Upper lobe of left lung (tissue), 6 donors: ENCODE results near the gene NSMCE4A. TPM values are rescaled to one million over a fixed set of nuclear protein-coding genes. Genes with fewer than 3 reads are reported as not detected.

Experiments
- ATAC-seq, 2 donors: fragments of 200-7000 bp; cut with Tn5 transposase; one replicate each; pipeline ENCODE4 v1.9.1; 2022; ENCODE audit warnings: mild to moderate bottlenecking in 2 of 2, moderate library complexity in 2 of 2; ENCODE audit not compliant: low FRiP score in 2 of 2
- DNase-seq, 2 donors: peaks; one replicate each; pipeline ENCODE4 v3.0.0-alpha.2; 2019 to 2020
- H3K27ac ChIP-seq, 4 donors: fragments of 200-600 bp; sonication (generic); one replicate each; pipeline ENCODE4 v1.5.1; 2016 to 2019
- H3K27me3 ChIP-seq, 4 donors: fragments of 200-600 bp; sonication (generic); one replicate each; pipeline ENCODE4 v1.5.1; 2017 to 2019
- H3K36me3 ChIP-seq, 4 donors: fragments of 200-600 bp; sonication (generic); one replicate each; pipeline ENCODE4 v1.5.1; 2016 to 2019
- H3K4me1 ChIP-seq, 4 donors: fragments of 200-600 bp; sonication (generic); one replicate each; pipeline ENCODE4 v1.5.1; 2018 to 2019
- H3K4me3 ChIP-seq, 4 donors: fragments of 200-600 bp; sonication (generic); one replicate each; pipeline ENCODE4 v1.5.1; 2017 to 2019; ENCODE audit warnings: mild to moderate bottlenecking in 2 of 4, moderate library complexity in 1 of 4
- H3K9me3 ChIP-seq, 4 donors: fragments of 200-600 bp; sonication (generic); one replicate each; pipeline ENCODE4 v1.5.1; 2018 to 2019
- EP300 ChIP-seq, 4 donors: sonication (generic); formaldehyde crosslinking; IDR thresholded peaks; one replicate each; pipeline ENCODE4 v1.5.1; 2017; ENCODE audit warnings: antibody characterized with exemption in 4 of 4, control low read depth in 2 of 4
- POLR2A ChIP-seq, 4 donors: fragments of 450-650 bp; IDR thresholded peaks; one replicate each; pipeline ENCODE4 v1.5.1; 2016 to 2017; ENCODE audit warnings: antibody characterized with exemption in 4 of 4, mild to moderate bottlenecking in 2 of 4
- POLR2AphosphoS5 ChIP-seq, 2 donors: sonication (generic); formaldehyde crosslinking; IDR thresholded peaks; one replicate each; pipeline ENCODE4 v1.5.1; 2017; ENCODE audit warnings: antibody characterized with exemption in 2 of 2
- WGBS, 2 donors: methylation state at CpG; one replicate each; pipeline ENCODE4 v1.1.5; 2017 to 2018; 5-methylcytosine and 5-hydroxymethylcytosine counted together
- small RNA-seq, 4 donors: library from RNA; depleted of rRNA; stranded (forward); fragments of <200 nt; gene quantifications; one replicate each; pipeline ENCODE3, GENCODE V24; 2016
- total RNA-seq, 6 donors: library from RNA; depleted of rRNA in 4 of 6; stranded (reverse); fragments of >200 nt in 4 of 6; gene quantifications; one replicate each; pipeline versions ENCODE4 v1.1.0 to v1.2.1, GENCODE V29; 2016 to 2021
- TF ChIP-seq, protein P1 (sequence below), 6 experiments: fragments of 450-650 bp in 4 of 6; fragments of 200-600 bp in 2 of 6; sonication (generic) in 2 of 6; IDR thresholded peaks; one replicate each; pipeline ENCODE4 v1.5.1; 2016 to 2019; ENCODE audit warnings: antibody characterized with exemption in 6 of 6
- donor health status: DM: no; HTN: no; CAD: no; lungs with moderate emphysema.
- donor health status: DM: no; HTN: yes; CAD: no; lungs with severe emphysema.

NSMCE4A gene
- total RNA-seq, 6 donors from 2014 or later, result 34.8 to 131 (median 50.7) TPM

DNA sequence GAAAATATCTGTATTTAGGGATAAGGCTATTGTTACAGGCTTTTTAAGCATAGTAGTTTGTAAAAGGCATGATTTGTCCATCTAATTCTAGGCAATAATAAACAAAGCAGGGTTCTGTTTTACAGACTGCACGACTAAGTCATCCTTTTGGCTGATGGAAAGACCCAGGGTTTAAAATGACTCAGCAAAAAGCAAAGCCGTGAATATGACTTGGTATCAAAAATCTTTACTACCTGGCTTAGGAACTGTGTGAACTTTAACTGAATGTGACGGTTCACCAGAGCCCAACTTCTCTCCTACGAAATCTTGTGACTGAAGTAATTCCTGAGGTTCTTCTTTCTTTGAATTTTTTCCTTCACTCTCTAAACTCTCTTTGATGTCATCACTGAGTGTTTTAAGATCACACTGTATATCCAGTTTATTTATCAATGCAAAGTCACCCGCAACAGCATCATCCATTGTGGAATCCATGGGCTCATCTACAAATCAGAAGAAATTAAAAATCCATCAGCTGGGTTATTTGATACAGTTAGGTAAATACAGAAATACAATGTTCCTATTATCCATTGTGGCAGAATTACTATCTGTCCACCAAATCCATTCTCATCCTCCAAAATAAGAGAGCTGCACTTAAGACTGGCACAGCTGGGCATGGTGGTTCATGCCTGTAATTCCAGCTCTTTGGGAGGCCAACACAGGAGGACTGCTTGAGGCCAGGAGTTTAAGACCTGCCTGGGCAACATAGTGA is 64.2 kb downstream of the NSMCE4A start:
- no peaks in the 10 kb centered on the region for H3K4me1 ChIP-seq
- no peak overlapping the region for H3K27ac ChIP-seq
- DNase-seq (no peak), ATAC-seq (no peak)
- WGBS, 2 donors, result 69 to 78% methylated on average over 5 of the region's 5 CpGs
- H3K27me3 ChIP-seq, result no peaks in the 10 kb centered on the region
- no peaks in the 10 kb centered on the region for H3K9me3 ChIP-seq
- no peak overlapping the region for H3K4me3 ChIP-seq
- TF ChIP-seq EP300 (IDR thresholded peaks at IDR 0.05) (no peak), POLR2AphosphoS5 (IDR thresholded peaks at IDR 0.05) (no peak), POLR2A (IDR thresholded peaks at IDR 0.05) (no peak)
- TF ChIP-seq, protein P1, sequence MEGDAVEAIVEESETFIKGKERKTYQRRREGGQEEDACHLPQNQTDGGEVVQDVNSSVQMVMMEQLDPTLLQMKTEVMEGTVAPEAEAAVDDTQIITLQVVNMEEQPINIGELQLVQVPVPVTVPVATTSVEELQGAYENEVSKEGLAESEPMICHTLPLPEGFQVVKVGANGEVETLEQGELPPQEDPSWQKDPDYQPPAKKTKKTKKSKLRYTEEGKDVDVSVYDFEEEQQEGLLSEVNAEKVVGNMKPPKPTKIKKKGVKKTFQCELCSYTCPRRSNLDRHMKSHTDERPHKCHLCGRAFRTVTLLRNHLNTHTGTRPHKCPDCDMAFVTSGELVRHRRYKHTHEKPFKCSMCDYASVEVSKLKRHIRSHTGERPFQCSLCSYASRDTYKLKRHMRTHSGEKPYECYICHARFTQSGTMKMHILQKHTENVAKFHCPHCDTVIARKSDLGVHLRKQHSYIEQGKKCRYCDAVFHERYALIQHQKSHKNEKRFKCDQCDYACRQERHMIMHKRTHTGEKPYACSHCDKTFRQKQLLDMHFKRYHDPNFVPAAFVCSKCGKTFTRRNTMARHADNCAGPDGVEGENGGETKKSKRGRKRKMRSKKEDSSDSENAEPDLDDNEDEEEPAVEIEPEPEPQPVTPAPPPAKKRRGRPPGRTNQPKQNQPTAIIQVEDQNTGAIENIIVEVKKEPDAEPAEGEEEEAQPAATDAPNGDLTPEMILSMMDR (IDR thresholded peaks at IDR 0.05), result no peak
- peaks cover 6 to 81% (median 32%) of the 10 kb centered on the region in 4 donors for H3K36me3 ChIP-seq

Small RNAs within 50 kb of the gene (small RNA-seq; reads per million reads assigned to genes)
- gene RF02219, result 0 reads per million in 4 donors

Other genes with a start within 250 kb of the NSMCE4A start
- gene ATE1, start 47.2 kb downstream of the NSMCE4A start, total RNA-seq, result 10 to 100 TPM; 13.5 to 27.9 (median 21.8) TPM
- gene TACC2, start 13.9 kb upstream of the NSMCE4A start, total RNA-seq, result 100 to 1,000 TPM; 158 to 701 (median 386) TPM